SKM-1 treated with dmso at 0.1 percent for 144 hours (cell line): ENCODE results near the gene HSD11B2.
"Not testable (repeated sequence)": the region's sequence is repeated elsewhere in the genome, so short reads cannot be mapped to it uniquely, and the experiment has no call there.

Experiments
- DNase-seq: peaks from one replicate; lab custom pipeline; 2025; ENCODE audit not compliant: unreplicated experiment; lab: John Stamatoyannopoulos, UW

The HSD11B2 gene

DNA sequence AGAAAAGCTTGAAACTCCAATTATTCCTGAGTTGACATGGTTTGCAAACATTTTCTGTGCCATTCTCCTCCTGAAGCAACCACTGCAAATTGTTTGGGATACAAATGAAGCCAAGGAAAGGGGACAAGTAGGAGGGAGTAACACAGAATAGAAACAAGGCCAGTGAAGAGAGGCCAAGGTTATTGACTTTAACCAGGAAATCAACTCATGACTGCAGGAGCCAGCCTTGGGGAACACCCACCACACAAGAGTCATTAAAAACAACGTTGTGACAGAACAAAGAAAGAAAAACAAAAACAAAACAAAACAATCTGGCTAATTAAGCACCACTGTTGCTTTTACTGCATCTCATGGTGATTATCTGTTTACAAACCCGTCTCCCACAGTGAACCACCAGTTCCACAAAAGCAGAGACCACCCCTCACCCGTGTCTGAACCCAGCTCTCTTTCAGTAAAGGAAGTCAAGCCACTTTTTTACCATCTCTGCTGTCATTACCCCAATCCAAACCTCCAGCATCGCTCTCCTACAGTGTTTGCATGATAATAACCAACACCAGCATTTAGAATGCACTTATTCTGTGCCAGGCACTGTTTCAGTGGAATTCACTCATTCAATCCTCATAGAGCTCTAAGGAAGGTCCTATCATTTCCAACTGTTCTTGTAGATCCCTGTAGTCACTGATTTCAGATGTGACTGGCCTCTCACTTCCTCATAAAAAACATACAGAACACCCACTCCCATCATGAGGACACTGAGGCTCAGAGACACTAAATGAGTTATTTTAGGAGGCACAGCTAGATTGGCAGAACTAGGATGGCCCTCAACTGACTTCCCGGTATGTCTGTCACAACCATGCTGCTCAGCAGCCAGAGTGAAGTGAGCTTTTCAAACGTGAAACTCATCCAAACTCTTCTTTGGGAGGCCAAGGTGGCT, 16.7 kb upstream of the HSD11B2 start:
- DNase-seq = no peak

DNA sequence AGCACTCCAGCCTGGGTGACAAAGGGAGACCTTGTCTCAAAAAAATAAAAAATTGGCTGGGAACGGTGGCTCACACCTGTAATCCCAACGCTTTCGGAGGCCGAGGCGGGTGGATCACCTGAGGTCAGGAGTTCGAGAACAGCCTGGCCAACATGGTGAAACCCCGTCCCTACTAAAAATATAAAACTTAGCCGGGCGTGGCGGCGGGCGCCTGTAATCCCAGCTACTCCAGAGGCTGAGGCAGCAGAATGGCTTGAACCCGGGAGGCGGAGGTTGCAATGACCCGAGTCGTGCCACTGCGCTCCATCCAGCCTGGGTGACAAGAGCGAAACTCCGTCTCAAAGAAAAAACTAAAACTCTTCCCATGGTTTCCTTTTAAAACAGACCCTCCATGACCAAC, 15.5 kb upstream of the HSD11B2 start:
- DNase-seq = not testable (repeated sequence)

DNA sequence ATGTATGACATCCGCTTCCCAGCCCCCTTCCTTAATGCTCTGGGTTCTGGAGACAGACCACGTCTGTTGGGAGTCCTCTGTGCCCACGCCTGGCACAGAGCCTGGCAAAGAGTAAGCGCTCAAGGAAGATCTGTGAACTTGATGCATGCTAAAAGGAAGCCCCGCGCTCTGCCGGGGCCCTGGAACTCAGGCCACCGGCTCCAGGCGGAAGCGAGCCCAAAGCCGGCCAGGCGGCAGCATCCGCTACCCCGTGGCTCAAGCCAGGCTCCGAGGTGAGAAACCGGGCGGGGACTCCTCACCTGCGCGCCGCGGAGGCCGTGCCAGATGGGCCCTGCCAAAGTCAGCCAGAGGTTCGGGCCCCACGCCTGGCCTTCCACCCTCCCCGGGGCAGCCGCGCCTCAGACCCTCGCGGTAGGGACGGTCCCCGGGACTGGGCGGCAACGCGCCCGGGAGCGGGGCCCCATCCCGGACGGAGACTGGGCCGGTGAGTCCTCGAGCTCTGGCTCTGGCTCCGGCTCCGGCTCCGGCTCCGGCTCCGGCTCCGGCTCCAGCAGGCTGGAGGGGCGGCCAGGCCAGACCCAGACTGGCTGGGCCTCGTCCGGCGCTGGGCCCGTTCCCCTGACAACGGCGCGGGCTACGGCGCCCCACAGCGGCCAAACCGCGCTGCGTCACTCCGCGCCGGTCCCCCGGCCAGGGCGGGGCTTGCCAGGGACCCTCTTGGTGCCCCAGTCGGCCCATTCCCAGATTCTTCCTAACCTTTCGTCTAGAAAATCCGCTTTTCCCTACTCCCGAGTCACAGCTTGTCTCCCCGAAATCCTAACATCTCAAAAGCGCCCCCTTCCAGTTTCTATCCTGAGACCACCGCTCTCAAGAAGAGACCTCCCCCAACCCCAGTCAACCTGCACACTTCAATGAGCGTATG, 14.8 kb upstream of the HSD11B2 start, which contains the start of gene ZDHHC1:
TSS of gene ZDHHC1 (minus strand) at position 606 of the 922 bp plus-strand sequence. CDS start 8,702 bp downstream, outside the sequence.
- DNase-seq = no peak

DNA sequence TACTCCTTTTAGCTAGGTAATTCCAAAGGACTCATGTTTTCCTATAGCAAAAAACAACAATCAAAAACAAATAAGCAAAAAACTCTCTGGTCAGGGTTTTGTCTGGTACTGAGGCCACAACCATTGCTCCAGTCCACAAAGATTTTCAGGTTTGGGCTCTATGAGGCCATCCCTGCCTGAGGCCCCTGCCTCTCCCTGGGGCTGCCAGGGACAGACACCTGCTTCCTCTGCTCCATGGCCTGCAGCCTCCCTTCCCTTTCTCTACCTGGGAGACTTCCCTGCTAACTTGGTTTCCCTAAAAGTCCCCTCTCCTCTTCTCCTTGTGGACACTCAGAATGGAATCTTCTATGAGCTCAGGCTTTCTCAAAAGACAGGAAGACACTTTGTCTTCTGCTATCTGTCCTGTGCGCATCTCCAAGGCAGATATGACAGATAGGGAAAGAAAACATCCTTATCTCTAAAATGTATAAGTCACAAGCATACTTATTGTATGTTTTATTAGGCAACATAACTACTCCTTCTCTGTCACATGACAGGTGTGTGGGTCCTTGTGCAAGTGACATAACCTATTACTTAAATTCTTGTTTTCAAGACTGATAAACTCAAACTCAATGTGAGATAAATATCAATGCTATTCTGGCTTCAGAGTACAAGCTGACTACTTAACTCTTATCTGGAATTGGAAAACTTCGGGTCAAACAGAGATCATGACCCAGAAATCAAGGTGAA, 13.4 kb upstream of the HSD11B2 start:
- no peak for DNase-seq

DNA sequence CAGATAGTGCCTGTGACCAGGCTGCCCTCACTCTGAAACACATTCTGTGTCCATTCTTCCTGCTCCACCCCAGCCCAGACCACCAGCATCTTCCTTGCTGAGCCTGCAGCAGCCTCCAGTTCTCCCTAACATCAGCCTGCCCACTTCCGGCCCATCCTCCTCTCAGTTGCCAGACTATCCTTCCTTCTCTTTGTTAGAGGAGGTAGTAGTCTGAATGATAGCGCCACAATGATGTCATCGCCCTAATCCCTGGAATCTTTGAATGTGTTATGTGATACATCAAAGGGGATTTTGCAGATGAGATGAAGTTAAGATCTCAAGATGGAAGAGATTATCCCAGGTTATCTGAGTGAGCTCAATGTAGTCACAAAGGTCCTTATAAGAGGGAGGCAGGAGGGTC, 11.4 kb upstream of the HSD11B2 start:
- DNase-seq = no peak

DNA sequence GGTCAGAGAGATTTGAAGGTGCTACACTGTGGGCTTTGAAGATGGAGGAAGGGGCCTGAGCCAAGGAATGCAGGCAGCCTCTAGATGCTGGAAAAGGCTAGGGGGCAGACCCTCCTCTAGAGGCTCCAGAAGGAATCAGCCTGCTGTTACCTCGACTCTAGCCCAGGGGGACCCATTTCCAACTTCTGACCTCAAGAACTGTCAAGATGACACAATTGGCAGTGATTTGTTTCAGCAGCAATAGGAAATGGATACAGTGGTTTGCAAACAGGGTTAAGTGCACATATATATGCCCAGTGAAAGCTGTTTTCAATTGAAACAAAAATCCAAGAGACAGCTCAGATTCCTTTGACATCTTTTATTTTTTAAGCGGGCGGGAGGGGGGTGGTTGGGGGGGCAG, 11.0 kb upstream of the HSD11B2 start:
- DNase-seq = no peak

DNA sequence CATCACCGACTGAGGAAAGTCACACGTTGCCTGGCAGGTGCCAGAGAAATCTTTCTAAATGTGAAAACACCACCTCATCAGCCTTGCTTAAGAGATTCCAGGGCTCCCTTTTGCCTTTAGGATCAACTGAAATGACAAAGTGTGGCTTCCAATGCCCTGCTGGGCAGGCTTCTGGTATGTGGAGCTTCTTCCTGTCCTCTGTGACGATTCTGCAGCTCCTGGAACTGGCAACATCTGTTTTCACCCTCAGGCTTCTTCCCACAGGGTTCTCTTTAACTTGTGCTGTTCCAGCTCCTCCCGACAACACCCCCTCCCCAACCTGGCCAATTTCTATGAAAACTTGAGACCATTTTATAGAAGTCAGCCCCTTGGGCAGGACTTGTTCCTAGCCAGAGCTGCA, 9.9 kb upstream of the HSD11B2 start:
- no peak for DNase-seq

DNA sequence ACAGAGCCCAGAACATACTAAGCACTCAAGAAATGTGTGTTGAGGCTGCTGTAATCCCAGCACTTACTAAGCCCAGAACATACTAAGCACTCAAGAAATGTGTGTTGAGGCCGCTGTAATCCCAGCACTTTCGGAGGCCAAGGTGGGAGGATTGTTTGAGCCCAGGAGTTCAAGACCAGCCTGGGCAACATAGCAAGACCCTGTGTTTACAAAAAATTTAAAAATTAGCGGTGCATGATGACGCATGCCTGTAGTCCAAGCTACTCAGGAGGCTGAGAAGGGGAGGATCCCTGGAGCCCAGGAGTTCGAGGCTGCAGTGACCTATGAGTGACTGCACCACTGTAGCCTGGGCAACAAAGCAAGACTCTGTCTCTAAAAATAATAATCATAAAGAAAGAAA, 7.9 kb upstream of the HSD11B2 start:
- DNase-seq = no peak

DNA sequence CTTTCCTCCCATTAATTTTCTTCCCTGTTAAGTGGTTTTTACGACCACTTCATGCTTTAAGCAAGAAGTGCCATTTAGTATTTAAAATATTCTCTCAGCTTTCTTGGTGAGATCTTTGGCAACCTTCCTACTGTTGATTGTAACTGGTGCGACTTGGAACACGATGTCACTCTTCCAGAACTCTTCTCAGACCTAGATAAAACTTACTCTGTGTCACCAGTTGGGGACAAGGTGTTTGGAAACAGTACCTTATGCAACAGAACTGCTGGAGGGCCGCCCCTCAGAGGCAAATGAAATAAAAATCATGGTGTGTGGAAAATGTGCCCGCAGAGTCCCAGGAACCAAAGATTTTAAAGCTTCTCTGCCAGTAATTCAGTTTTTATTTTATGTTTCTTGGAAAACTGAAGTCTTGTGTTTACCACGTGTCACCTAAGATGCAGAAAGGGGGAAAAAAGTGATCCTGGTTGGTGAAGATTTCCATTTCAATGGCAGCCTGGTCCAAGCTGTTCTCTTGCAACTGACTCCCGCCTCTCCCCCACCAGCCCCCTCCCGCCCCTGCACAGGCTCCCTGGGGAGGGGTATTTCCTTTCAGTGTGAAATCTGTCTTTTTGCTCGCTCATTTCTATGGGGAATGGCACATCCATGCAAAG, 7.2 kb upstream of the HSD11B2 start:
- DNase-seq = no peak

DNA sequence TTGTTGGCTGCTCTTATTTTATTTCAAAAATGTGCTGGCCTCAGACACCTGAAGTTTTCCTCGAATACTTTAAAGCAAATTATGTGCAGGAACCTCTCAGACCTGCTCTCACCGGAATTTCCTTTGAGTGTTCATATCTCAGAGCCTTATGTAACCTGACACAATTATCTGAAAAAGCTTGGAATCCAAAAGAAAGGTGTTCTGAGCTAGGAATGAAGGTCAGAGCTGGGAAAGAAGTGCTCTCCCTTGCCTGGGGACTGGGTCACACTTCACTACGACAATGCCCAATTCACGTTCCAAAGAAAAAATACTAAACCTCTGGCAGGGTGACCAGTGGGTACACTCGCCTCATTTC, 6.7 kb upstream of the HSD11B2 start:
- no peak for DNase-seq

DNA sequence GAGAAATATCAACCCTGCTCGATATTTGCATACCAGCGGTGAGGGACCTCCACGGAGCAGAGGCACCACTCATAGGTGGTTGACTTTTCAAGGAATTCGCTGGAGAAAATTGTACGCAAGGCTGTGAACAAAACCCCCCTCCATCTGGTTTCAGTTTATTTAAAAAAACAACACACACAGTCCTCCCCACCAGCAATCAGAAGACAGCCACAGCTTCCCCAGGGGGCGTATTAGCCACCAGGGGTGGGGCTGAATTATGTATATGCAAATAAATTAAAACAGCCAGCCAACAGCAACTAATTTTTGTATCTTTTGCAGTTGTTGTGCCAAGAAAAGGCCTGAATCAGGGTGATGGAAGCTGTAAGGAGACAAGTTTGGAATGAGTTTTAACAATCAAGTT, 5.9 kb upstream of the HSD11B2 start:
- no peak for DNase-seq

DNA sequence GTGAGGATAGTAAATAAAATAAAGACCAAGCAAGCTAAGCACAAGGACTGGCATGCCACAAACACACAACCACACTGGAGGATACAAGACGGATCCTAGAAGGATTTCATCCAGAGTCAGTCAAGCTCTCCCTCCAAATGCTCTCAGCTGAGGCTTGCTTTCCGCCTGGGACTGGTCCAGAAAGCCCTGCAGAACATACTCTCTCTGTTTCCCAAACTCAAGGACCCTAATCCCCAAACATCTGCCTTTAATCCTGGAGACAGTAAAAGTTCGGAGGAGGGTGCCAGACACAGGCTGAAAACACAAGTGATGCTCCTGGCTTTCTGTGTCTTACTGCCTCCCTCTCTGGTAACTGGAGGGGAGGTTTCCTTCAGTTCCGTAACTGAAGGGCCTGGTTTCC, 5.3 kb upstream of the HSD11B2 start:
- no peak for DNase-seq

DNA sequence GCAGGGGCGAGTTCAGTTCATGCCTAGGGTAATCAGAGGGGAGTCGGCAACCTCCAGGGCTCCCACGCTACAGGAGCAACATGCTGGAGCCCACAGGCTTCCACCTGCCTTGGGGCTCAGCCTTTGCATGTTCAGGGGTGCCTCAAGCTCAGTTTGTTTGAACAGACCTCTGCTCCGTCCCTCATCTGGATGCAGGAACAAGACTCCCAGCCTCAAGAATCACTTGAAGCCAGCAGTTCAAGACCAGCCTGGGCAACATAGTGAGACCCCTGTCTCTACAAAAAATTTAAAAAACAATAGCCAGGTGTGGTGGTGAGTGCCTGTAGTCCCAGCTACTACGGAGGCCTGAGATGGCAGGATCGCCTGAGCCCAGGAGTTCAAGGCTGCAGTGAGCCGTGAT, 4.9 kb upstream of the HSD11B2 start:
- no peak for DNase-seq

DNA sequence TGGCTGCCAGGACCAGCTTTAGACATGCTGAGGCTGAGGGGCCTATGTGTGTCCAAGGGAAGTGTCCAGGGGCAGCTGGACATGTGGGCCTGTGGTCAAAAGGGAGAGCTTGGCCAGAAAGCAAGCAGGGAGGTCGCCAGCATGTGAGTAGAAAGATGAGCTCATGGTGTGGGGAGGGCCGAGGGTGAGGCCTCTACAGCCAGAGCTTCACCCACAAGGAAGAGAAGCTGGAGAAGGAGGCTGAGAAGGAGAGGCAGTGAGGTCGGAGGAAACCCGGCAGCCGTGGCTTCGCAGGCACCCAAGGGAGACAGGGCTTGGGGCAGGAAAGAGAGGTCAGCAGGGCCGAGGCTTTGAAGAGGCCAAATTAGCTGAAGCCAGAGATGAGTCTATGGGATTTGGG, 4.0 kb upstream of the HSD11B2 start:
- DNase-seq = no peak

DNA sequence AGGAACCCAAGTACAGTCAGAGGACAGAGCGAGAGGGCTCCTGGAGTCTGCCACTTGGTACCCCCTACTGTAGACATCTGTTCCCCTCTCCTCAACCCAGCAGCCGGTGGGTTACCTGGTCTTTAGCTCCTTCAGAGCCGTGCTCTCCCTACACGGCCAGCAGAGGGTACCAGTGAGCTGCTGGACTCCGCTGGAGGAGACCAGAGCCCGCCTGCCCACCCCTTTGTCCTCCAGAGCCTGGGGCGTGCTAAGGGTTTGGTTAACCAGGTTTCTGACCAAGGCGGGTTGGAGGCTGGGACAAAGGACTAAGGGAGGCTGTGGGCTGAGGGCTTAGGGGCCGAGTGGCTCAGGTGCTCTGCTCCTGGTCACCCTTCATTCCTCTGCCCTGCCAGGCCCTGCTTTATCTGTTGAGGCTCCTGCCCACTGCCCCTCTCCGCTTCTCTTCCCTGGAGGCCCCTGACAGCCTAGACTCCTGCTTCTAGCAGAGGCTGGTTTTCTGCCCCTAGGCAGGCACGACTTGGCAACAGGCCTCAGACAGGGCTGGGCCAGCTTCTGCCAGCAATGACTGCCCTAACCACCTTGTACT, 2.7 kb upstream of the HSD11B2 start:
- DNase-seq = peak; percentile 46

DNA sequence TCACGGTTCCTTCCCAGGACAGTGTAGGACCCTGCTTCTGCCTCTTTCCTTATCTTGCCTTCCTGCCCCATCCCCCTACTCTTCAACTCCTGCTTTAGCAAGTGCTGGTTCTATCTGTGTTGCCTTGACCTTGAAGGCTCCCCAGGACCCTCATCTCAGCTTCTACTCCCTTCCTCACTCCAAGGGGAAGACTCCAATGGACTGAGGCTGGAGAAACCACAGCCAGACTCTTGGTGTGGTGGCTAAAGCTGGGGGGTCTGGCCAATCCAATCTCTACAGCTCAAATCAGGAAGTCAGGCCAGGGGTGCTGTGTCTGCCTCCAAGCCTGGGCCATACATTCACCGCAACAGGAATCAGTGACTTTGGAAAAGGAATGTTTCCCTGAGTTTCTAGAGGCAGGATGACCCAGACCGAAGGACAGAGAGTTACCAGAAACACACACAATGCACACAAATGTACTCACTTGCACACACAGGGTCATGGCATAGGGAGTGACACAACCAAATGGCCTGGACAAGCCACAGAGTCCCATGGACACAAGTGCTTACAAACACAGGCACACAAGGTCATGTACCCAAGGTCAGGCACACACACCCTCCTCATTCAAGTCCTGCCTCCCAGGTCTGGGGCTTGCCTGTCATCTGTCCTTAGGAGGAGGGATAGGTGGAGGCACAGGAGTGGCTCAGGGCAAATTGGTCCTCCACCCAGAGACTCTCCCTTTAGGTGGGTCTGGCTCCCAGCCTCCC, 1.7 kb upstream of the HSD11B2 start:
- DNase-seq = no peak

DNA sequence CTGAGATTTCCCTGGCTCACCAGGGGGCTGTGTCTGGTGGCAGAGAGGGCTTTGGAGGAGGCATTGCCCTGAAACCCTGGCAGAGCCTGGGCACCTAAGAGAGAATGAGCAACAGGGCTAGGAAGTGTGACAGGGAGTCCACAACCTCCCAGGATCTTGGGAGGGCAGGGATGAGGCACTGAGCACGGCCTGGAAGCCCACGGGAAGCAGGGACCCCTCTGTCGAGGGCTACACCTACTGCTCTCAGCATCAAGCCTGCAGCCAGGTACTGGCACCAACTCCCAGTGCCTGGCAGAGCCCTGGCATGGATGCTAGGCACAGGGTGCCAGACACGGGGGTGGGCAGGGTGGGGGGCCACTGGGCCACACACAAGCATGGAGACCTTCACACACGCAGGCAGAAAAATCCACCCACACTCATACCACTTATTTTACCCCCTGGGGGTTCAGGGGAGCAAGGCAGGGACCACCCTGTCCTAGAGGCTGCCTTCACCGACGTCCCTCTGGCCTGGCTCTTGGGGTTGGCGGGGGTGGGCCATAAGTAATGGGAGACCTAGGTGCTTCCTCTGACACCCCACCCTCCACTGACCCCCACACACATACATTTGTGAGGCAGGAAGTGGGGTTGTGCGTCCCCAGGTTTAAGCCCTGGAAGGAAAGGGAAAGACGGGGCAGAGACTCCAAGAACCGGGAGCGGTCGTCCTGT, 970 bp upstream of the HSD11B2 start:
- no peak for DNase-seq

DNA sequence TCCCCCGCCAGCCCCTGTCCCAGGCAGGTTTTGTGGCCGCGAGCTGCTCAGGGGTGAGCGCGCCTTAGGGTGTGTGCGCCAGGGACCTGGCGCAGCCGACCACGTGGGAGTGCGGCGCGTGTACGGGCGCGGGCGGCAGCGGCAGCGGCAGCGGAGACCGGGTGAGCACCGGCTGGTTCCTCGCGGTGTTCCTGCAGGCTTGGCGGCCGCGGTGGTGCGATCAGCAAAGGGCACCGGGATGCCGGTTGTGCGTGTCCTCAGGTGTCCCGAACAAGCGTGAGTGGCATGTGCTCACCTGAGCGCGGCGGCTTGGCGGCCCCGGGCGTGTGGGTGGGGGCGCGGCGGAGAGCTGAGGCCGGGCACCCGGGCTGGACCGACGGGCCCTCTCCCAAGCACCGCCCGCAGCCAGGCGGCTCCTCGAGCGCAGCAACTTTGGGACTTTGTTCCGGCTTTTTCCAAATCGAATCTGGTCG, 381 bp upstream of the HSD11B2 start:
- no peak for DNase-seq
